Vein endothelial cell (primary cell): Measurements from ENCODE around the gene EMP3. TPM values are rescaled to one million over a fixed set of nuclear protein-coding genes. Genes with fewer than 3 reads are reported as not detected.

ENCODE experiments used
- total RNA-seq: library from RNA; depleted of rRNA; stranded (reverse); fragments of >200 nt; gene quantifications from 2 replicates; pipeline ENCODE4 v1.2.3, GENCODE V29; 2012

Gene EMP3, protein sequence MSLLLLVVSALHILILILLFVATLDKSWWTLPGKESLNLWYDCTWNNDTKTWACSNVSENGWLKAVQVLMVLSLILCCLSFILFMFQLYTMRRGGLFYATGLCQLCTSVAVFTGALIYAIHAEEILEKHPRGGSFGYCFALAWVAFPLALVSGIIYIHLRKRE
- 31.4 and 38.9 TPM in 2 replicates for total RNA-seq

DNA sequence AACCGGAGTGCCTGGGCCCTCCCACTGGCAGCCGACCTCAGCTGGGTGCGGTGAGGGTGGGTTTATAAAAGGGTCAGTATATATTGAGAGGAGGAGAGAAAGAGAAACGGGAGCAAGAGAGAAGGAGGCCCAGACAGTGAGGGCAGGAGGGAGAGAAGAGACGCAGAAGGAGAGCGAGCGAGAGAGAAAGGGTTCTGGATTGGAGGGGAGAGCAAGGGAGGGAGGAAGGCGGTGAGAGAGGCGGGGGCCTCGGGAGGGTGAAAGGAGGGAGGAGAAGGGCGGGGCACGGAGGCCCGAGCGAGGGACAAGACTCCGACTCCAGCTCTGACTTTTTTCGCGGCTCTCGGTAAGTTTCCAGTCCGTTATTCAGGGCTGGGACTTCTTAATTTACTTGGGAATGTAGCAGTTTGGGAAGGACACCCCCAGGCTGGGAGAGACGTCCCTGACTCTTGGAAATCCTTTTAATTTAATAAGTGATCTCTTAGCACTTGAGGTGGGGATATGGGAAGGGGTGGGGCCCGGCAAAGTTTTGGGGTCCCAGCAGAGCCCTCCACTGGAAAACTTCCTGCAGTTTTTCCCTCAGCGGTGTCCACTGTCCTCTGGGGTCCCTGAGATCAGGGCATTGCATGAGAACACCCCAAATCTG, at the start of gene EMP3:
Gene EMP3, plus strand, starts transcription at position 288 of the 646 bp plus-strand sequence. CDS start 1,293 bp downstream, outside the sequence.

DNA sequence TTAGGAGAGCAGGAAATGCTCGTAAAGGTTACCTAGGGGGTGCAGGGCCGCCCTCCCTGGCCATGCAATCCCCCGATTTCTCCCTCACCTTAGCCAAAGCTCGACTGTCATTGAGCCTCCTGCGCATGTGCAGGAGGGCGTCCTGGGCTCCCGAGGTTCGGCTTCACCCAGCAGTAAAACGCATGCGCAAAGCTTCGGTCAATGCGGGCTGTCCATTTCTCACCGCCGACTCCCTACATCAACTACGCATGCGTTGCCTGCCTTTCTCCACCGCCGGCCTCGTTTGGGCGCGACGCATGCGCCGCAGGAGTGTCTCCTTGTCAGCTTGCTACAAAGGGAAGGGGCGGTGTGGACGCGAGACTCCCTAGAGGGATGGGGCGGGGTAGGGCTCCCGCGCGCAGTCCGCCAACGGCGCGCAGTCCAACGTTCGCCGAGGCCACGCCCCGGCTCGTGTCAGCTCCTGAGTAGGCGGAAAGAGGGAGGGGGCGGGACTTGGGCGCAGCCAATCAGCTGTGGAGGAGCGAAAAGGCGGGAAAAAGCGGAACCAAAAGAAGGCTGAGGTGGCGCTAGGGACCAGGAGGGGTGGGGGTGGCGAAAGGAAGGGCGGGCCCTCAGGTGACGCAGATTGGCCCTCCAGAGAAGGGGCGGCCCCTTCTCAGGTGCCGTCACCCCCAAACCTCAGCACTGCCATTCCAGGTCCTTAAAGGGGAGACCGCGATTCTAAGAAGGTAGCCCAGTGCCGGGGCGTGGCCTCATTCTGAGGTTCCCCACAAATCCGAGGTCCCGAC, 38.7 kb downstream of the EMP3 start, which contains the start of the genes SYNGR4 and TMEM143:
Gene SYNGR4, plus strand, starts transcription at position 558 of the 788 bp plus-strand sequence. CDS start 1,476 bp downstream, outside the sequence.
Gene TMEM143, minus strand, starts transcription at position 131 of the 788 bp plus-strand sequence. Its CDS starts 20 bp downstream, at position 111.

Other genes starting within 250 kb of the EMP3 start
- 56.3 and 62.4 TPM in 2 replicates for gene PLA2G4C, start 214.7 kb upstream of the EMP3 start, total RNA-seq
- gene LIG1, start 155.2 kb upstream of the EMP3 start, total RNA-seq, result 40.5 and 55.9 TPM in 2 replicates
- gene ZSWIM9, start 154.9 kb upstream of the EMP3 start, total RNA-seq, result 1.9 and 3.3 TPM in 2 replicates
- 122 and 140 TPM in 2 replicates for gene CARD8, start 69.6 kb upstream of the EMP3 start, total RNA-seq
- 1.6 and 2.3 TPM in 2 replicates for gene ZNF114, start 55.5 kb upstream of the EMP3 start, total RNA-seq
- gene TMEM143, start 38.4 kb downstream of the EMP3 start, total RNA-seq, result 3.8 and 4.6 TPM in 2 replicates
- gene SYNGR4, start 38.8 kb downstream of the EMP3 start, total RNA-seq, result not detected in 2 replicates
- gene KDELR1, start 66.0 kb downstream of the EMP3 start, total RNA-seq, result 104 and 127 TPM in 2 replicates
- 0.48 and 0.98 TPM in 2 replicates for gene GRIN2D, start 68.1 kb downstream of the EMP3 start, total RNA-seq
- gene GRWD1, start 120.4 kb downstream of the EMP3 start, total RNA-seq, result 43.8 and 59.7 TPM in 2 replicates
- gene KCNJ14, start 130.0 kb downstream of the EMP3 start, total RNA-seq, result 0.33 and 0.76 TPM in 2 replicates
- 87.2 and 90.8 TPM in 2 replicates for gene CYTH2, start 143.8 kb downstream of the EMP3 start, total RNA-seq
- under 0.01 and 0.10 TPM in 2 replicates for gene LMTK3, start 186.3 kb downstream of the EMP3 start, total RNA-seq
- gene SULT2B1, start 226.6 kb downstream of the EMP3 start, total RNA-seq, result not detected in 2 replicates